Lower lobe of right lung (tissue), 2 donors: ENCODE data around the gene FLT1. TPM values are rescaled to one million over a fixed set of nuclear protein-coding genes. Genes with fewer than 3 reads are reported as not detected.

ENCODE experiments used
- ATAC-seq, 2 donors: fragments of 200-7000 bp; cut with Tn5 transposase; one replicate each; pipeline ENCODE4 v1.9.1; 2020 to 2022; ENCODE audit warnings: mild to moderate bottlenecking in 2 of 2, moderate library complexity in 2 of 2
- DNase-seq: peaks from one replicate; pipeline ENCODE4 v3.0.0-alpha.2; 2020
- H3K27ac ChIP-seq: fragments of 200-600 bp; one replicate; pipeline ENCODE4 v1.8.0; 2022
- H3K27me3 ChIP-seq: fragments of 200-600 bp; one replicate; pipeline ENCODE4 v1.8.0; 2022; ENCODE audit warnings: low read depth
- H3K36me3 ChIP-seq: fragments of 200-600 bp; one replicate; pipeline ENCODE4 v1.8.0; 2022; ENCODE audit warnings: mild to moderate bottlenecking
- H3K4me1 ChIP-seq: fragments of 200-600 bp; one replicate; pipeline ENCODE4 v1.8.0; 2022
- H3K4me3 ChIP-seq: fragments of 200-600 bp; one replicate; pipeline ENCODE4 v1.8.0; 2022; ENCODE audit warnings: mild to moderate bottlenecking
- H3K9me3 ChIP-seq: fragments of 200-600 bp; one replicate; pipeline ENCODE4 v1.8.0; 2022
- CTCF ChIP-seq: fragments of 200-600 bp; IDR thresholded peaks from one replicate; pipeline ENCODE4 v1.8.0; 2022; ENCODE audit warnings: antibody characterized with exemption, mild to moderate bottlenecking
- intact Hi-C: fragments of 100-400 bp; cut with DNase I; formaldehyde crosslinking; loops from one replicate; pipeline ENCODE4 v1.11.0; 2022
- total RNA-seq: library from RNA; stranded (reverse); fragmentation: NEBNext Ultra II Directional; extraction: Animal tissue kit (Norgen Biotek cat#: 25700); gene quantifications from one replicate; pipeline ENCODE4 v1.2.1, GENCODE V29; 2021
- donor health status: DM: no; HTN: yes; CAD: no; lungs with severe emphysema.

FLT1 gene
- total RNA-seq, 1 donor from 2014 or later: 41.9 TPM

GRCh38 chr13:28435917-28436316 is 59.0 kb downstream of the FLT1 start:
- peaks cover 9% of the 10 kb centered on the region for H3K36me3 ChIP-seq
- H3K9me3 ChIP-seq: no peaks in the 10 kb centered on the region
- ATAC-seq (no peak), DNase-seq (no peak)
- no peak overlapping the region for H3K27ac ChIP-seq
- TF ChIP-seq CTCF: no peak
- H3K4me3 ChIP-seq: no peak overlapping the region
- no peaks in the 10 kb centered on the region for H3K4me1 ChIP-seq
- intact Hi-C loops: no loop called here
- no peaks in the 10 kb centered on the region for H3K27me3 ChIP-seq

GRCh38 chr13:28434926-28435325 is 60.0 kb downstream of the FLT1 start:
- Histone ChIP-seq H3K4me1 (no peaks in the 10 kb centered on the region), H3K9me3 (no peaks in the 10 kb centered on the region), H3K27me3 (no peaks in the 10 kb centered on the region), H3K4me3 (no peak overlapping the region), H3K27ac (no peak overlapping the region), H3K36me3 (peaks cover 12% of the 10 kb centered on the region)
- DNase-seq (no peak), ATAC-seq (no peak)
- TF ChIP-seq CTCF: no peak
- intact Hi-C loops: no loop called here

GRCh38 chr13:28432816-28433560 is 61.9 kb downstream of the FLT1 start:
- Histone ChIP-seq H3K27me3 (no peaks in the 10 kb centered on the region), H3K4me1 (no peaks in the 10 kb centered on the region), H3K4me3 (no peak overlapping the region), H3K36me3 (peaks cover 10% of the 10 kb centered on the region), H3K9me3 (no peaks in the 10 kb centered on the region), H3K27ac (no peak overlapping the region)
- ATAC-seq: no peak
- intact Hi-C loops: no loop called here
- no peak for DNase-seq
- no peak for TF ChIP-seq CTCF

GRCh38 chr13:28429685-28430290 is 65.1 kb downstream of the FLT1 start:
- Histone ChIP-seq H3K36me3 (peaks cover 6% of the 10 kb centered on the region), H3K4me3 (no peak overlapping the region), H3K9me3 (no peaks in the 10 kb centered on the region), H3K27ac (no peak overlapping the region), H3K4me1 (peaks cover 4% of the 10 kb centered on the region), H3K27me3 (no peaks in the 10 kb centered on the region)
- DNase-seq (no peak), ATAC-seq (no peak)
- intact Hi-C loops: no loop called here
- no peak for TF ChIP-seq CTCF

GRCh38 chr13:28429096-28429495 is 65.8 kb downstream of the FLT1 start:
- Histone ChIP-seq H3K27ac (no peak overlapping the region), H3K9me3 (no peaks in the 10 kb centered on the region), H3K4me3 (no peak overlapping the region), H3K36me3 (peaks cover 6% of the 10 kb centered on the region), H3K4me1 (peaks cover 4% of the 10 kb centered on the region), H3K27me3 (no peaks in the 10 kb centered on the region)
- intact Hi-C loops: no loop called here
- no peak for TF ChIP-seq CTCF
- no peak for ATAC-seq
- DNase-seq: no peak
